GM12801 (cell line): Measurements from ENCODE around the gene NLK.

Experiments
- TF ChIP-seq, protein P1 (sequence below): IDR thresholded peaks from one replicate; pipeline ENCODE4 v1.5.1; 2011; ENCODE audit warnings: control low read depth; ENCODE audit not compliant: insufficient read length; ENCODE audit errors: extremely low read depth

The NLK gene

GRCh38 chr17:28221751-28222414, 179.4 kb downstream of the NLK start:
- TF ChIP-seq, protein P1, sequence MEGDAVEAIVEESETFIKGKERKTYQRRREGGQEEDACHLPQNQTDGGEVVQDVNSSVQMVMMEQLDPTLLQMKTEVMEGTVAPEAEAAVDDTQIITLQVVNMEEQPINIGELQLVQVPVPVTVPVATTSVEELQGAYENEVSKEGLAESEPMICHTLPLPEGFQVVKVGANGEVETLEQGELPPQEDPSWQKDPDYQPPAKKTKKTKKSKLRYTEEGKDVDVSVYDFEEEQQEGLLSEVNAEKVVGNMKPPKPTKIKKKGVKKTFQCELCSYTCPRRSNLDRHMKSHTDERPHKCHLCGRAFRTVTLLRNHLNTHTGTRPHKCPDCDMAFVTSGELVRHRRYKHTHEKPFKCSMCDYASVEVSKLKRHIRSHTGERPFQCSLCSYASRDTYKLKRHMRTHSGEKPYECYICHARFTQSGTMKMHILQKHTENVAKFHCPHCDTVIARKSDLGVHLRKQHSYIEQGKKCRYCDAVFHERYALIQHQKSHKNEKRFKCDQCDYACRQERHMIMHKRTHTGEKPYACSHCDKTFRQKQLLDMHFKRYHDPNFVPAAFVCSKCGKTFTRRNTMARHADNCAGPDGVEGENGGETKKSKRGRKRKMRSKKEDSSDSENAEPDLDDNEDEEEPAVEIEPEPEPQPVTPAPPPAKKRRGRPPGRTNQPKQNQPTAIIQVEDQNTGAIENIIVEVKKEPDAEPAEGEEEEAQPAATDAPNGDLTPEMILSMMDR: no peak

GRCh38 chr17:28225271-28225670, 182.8 kb downstream of the NLK start:
- TF ChIP-seq, protein P1: no peak

DNA sequence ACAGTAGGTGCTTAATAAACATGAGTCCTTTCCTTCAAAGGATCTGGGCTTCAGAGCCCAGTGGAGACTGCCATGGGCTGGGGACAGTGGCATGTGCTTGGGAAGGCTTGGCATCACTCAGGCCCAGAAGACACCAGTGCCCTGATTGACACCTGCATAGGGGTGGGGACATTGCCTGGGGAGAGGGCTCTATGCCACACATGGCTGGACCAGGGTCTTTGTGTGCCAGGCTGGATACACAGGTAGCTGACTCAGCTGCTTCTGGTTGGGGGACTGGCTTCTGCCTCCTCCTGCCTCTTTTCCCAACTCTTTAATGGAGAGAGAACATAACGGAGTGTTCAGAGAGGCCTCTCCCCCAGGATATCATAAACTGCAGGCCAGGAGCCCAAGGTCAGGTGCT, 183.4 kb downstream of the NLK start:
- TF ChIP-seq, protein P1: no peak

DNA sequence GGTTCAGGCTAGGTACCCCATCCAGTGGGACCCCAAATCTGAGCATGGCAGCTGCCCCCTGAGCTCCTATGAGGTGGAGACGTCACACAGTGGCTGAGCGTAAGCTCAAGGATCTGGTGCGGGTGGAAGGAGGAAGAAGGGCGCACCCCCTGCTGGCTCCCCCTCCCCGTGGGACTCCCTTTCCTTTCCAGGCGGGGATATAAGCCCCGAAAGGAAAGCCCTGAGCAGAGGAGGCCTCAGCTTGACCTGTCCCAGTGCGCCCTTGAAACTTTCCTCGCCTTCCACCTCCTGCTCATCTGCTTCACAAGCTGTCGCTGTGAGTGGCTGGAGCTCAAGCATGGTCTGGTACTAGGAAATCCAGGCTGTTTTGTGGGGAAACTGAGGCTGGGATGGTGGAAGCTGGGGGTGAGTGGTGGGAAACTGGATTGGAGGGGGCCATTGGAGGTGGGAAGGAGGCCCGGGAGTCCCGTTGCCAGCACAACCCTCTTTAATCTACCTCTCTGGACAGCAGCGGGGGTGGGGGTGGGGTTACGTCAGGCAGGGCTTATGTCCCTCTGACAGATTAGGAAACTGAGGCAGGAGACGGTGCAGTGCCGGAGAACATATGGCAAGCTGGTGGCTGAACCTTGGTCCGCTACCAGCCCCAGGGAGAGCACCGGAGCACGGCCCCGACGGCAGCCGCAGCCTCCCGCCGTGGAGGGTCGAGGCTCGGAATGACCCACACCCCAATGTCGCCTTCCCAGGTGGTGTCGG, 184.3 kb downstream of the NLK start:
- TF ChIP-seq, protein P1: no peak

- TF ChIP-seq, protein P1: no peak
Measured at GRCh38 chr17:28227316-28228108, 185.0 kb downstream of the NLK start.

DNA sequence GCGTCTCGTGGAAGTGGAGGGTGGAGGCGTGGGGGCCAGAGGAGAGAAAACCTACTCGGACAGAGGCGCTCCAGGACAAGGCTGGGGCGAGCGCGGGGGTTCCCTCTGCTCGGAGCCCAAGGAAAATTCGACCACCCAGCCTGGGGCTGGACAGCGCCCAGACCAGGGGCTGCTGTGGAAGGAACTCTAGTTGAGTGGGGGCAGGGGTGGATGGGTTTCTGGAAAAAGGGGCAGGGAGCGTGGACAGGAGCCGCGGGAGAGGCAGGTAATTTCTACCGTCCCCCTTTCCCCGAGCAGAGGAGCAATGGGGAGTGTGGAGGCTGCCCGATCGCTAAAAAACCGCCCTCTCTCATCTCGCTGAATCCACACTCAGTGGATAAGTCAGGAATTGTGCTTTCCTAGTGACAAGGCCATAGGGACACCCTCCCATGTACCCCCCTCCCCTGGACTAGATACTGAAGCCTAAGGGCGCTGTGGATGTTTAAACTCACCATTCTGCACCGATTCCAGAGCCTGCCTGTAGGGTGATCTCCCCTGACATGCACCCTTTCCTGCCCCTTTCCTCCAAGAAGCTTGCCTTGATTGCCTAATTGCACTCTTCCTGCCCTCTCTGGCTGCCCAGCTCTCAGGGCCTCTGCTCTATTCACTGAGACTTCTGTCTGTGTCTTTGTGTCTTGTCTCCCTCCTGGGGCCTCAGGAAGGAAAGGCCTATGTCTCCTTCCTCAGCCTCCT, 185.8 kb downstream of the NLK start:
- TF ChIP-seq, protein P1: no peak
